OCI-LY3 (cell line): ENCODE results near the gene ERBB2.

Experiments used
- H2AFZ ChIP-seq: fragments of 200-600, 300-600 bp; shearing (Covaris generic); 2 replicates; pipeline ENCODE4 v1.6.0; 2014; ENCODE audit warnings: antibody characterized with exemption, low read depth, low read length
- H3K27ac ChIP-seq: fragments of 200-600, 300-600 bp; sonication (generic); 2 replicates; pipeline ENCODE4 v1.5.1; 2014; ENCODE audit warnings: mild to moderate bottlenecking, low read length, moderate library complexity, mixed read lengths
- H3K27me3 ChIP-seq: fragments of 200-600, 300-600 bp; sonication (generic); 2 replicates; pipeline ENCODE4 v1.6.1; 2014; ENCODE audit warnings: low read depth, low read length, mixed read lengths
- H3K36me3 ChIP-seq: fragments of 200-600, 300-600 bp; sonication (generic); replicated peaks from 2 replicates; pipeline ENCODE3; 2014; ENCODE audit warnings: low read depth, low read length, mixed read lengths
- H3K4me1 ChIP-seq: fragments of 300-600, 200-600 bp; sonication (generic); 2 replicates; pipeline ENCODE4 v1.6.1; 2014; ENCODE audit warnings: low read length, mixed read lengths
- H3K4me2 ChIP-seq: fragments of 200-600, 300-600 bp; sonication (generic); 2 replicates; pipeline ENCODE4 v1.6.1; 2014; ENCODE audit warnings: low read length, mixed read lengths
- H3K4me3 ChIP-seq: fragments of 300-600, 200-600 bp; sonication (generic); 2 replicates; pipeline ENCODE4 v1.5.1; 2014; ENCODE audit warnings: antibody characterized with exemption, mild to moderate bottlenecking, low read length, moderate library complexity
- H3K79me2 ChIP-seq: fragments of 300-600, 200-600 bp; shearing (Covaris generic); 2 replicates; pipeline ENCODE4 v1.6.1; 2014; ENCODE audit warnings: mild to moderate bottlenecking, low read length, mixed read lengths
- H3K9ac ChIP-seq: fragments of 300-600, 200-600 bp; shearing (Covaris generic); 2 replicates; pipeline ENCODE4 v1.6.0; 2014; ENCODE audit warnings: mild to moderate bottlenecking, low read length, moderate library complexity
- H3K9me3 ChIP-seq: fragments of 200-600, 300-600 bp; shearing (Covaris generic); 2 replicates; pipeline ENCODE4 v1.6.1; 2014; ENCODE audit warnings: low read length, mixed read lengths; ENCODE audit not compliant: insufficient read depth
- H4K20me1 ChIP-seq: fragments of 200-600, 300-600 bp; sonication (generic); 2 replicates; pipeline ENCODE4 v1.6.1; 2016; ENCODE audit warnings: low read length, mixed read lengths; ENCODE audit not compliant: insufficient read depth
- EZH2phosphoT487 ChIP-seq: fragments of 200-600 bp; shearing (Covaris generic); IDR thresholded peaks from 2 replicates; pipeline ENCODE4 v1.6.1; 2018; ENCODE audit warnings: antibody characterized with exemption, mixed run types, low read depth
- TF ChIP-seq, protein P1 (sequence below): fragments of 200-600, 300-600 bp; sonication (generic); IDR thresholded peaks from 2 replicates; pipeline ENCODE4 v1.5.1; 2014; ENCODE audit warnings: antibody characterized with exemption, low read length, low read depth

ERBB2 gene

DNA sequence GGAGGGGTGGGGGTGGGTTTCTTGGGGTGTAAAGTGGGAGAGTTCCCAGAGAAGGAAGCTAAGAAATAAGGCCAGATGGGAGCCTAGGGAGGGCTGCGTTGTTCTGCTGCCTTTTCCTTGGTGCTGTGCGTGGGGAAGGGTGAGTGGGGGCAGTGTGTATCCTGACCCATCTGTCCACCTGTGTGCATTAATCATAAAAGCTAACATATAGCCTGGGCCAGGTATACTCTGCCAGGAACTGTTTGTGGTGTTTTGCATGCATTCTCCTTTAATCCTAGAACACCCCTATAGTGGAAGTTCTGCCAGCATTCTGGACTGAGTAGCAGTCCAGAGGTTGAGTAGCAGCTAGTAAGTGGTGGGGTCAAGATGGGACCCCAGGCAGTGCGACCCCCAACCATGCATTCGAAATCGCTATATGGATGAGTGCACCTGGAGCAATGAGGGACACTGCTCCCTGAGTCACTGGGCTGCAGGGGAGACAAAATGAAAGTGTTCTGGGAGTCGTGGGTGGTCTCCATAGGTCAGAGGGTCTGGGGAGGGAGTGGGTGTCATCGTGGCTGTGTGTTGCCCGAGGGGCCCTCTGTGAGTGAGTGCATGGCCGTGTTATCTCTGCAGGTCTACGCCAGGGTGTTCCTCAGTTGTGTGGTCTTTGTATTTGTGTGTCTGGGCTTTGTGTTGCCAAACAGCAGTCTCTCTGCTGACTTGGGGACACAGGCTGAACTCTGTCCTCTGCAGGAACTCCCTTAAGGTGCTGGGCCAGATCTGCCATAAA is 1.3 kb downstream of the ERBB2 start:
- no peak overlapping the region for H3K4me3 ChIP-seq
- H3K9ac ChIP-seq: no peak overlapping the region
- no peaks in the 10 kb centered on the region for H4K20me1 ChIP-seq
- no peak overlapping the region for H3K4me2 ChIP-seq
- no peaks in the 10 kb centered on the region for H3K27me3 ChIP-seq
- no peaks in the 10 kb centered on the region for H3K79me2 ChIP-seq
- H2AFZ ChIP-seq: no peak overlapping the region
- H3K4me1 ChIP-seq: peaks cover 9% of the 10 kb centered on the region
- no peaks in the 10 kb centered on the region for H3K36me3 ChIP-seq
- TF ChIP-seq, protein P1, sequence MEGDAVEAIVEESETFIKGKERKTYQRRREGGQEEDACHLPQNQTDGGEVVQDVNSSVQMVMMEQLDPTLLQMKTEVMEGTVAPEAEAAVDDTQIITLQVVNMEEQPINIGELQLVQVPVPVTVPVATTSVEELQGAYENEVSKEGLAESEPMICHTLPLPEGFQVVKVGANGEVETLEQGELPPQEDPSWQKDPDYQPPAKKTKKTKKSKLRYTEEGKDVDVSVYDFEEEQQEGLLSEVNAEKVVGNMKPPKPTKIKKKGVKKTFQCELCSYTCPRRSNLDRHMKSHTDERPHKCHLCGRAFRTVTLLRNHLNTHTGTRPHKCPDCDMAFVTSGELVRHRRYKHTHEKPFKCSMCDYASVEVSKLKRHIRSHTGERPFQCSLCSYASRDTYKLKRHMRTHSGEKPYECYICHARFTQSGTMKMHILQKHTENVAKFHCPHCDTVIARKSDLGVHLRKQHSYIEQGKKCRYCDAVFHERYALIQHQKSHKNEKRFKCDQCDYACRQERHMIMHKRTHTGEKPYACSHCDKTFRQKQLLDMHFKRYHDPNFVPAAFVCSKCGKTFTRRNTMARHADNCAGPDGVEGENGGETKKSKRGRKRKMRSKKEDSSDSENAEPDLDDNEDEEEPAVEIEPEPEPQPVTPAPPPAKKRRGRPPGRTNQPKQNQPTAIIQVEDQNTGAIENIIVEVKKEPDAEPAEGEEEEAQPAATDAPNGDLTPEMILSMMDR: no peak
- TF ChIP-seq EZH2phosphoT487: no peak
- no peaks in the 10 kb centered on the region for H3K9me3 ChIP-seq
- H3K27ac ChIP-seq: no peak overlapping the region

DNA sequence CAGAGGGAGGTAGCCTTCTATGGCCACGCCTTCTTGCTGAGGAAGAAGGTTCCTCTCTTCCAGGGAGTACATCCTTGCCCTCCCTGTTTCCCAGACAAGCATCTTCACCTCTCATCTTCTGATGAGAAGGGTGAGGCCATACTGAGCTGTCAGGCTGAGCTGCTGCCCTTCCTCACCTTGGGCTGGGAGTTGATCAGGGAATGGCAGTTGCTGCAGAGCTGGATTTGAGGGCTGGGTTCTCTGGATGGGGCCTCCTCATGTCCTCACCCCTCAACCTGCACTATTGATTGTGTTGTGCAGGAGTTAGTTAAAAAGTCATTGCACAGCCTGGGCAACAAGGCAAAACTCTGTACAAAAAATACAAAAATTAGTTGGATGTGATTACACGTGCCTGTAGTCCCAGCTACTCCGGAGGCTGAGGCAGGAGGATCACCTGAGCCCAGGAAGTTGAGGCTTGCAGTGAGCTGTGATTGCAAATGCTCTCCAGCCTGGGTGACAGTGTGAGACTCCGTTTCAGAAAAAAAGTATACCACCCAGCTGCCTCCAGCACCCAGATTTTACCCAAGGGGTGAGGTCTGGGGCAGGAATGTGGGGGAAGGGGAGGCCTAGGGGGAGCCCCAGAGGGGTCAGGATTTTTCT is 2.0 kb downstream of the ERBB2 start:
- no peaks in the 10 kb centered on the region for H3K9me3 ChIP-seq
- H3K79me2 ChIP-seq: no peaks in the 10 kb centered on the region
- no peaks in the 10 kb centered on the region for H4K20me1 ChIP-seq
- no peak overlapping the region for H3K9ac ChIP-seq
- H2AFZ ChIP-seq: no peak overlapping the region
- H3K36me3 ChIP-seq: no peaks in the 10 kb centered on the region
- no peak overlapping the region for H3K27ac ChIP-seq
- no peaks in the 10 kb centered on the region for H3K27me3 ChIP-seq
- no peak overlapping the region for H3K4me2 ChIP-seq
- TF ChIP-seq, protein P1: no peak
- no peak for TF ChIP-seq EZH2phosphoT487
- no peak overlapping the region for H3K4me3 ChIP-seq
- H3K4me1 ChIP-seq: peaks cover 9% of the 10 kb centered on the region

DNA sequence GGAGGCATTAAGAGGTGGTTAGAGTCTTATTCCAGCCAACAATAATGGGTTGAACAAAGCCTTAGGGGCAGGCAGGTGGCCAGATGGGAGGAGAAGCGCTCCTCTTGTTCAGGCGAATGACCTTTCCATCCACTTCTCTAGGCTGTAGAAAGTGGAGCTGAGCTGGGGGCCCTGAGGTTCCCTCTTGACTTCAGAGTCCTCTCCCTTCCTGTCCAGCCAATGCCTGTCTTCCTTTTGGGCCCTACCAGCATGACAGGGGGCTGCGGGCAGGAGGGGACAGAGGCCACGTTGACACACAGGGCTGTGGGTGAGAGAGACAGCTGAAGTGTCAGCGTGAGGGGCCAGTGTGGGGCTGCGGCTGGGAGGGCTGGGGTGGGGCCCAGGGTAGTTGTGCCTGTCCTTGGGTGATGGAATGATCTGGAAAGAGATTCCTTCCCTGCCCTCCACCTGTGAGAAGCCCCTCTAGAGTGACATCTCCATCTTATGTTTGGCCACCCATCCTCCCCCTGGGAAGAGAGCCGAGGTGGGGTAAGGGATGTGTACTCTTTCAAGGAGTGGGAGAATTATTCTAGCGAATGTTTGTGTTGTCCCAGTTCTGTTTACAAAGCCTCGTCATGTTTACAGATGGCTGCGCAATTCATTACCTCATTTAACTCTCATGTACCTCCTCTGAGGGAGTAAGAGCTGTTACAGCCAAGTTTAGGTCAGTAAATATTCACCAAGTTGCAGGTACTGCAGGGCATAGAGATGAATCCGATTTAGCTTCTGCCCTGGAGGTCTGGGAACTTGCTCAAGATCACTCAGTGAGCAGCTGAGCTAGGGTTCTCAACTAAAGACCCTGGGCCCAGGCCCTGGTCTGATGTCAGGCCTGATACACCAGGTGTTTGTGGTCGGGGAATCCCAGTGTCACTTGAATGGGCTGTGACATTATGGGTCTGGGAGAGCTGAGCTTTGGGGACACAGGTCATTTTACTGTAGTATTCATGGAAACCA is 3.3 kb downstream of the ERBB2 start:
- Histone ChIP-seq H2AFZ (no peak overlapping the region), H3K27ac (no peak overlapping the region), H3K27me3 (no peaks in the 10 kb centered on the region), H3K9me3 (no peaks in the 10 kb centered on the region), H3K36me3 (no peaks in the 10 kb centered on the region), H3K4me2 (no peak overlapping the region), H3K79me2 (no peaks in the 10 kb centered on the region), H4K20me1 (no peaks in the 10 kb centered on the region), H3K4me3 (no peak overlapping the region), H3K9ac (no peak overlapping the region), H3K4me1 (peaks cover 9% of the 10 kb centered on the region)
- TF ChIP-seq EZH2phosphoT487: no peak
- TF ChIP-seq, protein P1: no peak

DNA sequence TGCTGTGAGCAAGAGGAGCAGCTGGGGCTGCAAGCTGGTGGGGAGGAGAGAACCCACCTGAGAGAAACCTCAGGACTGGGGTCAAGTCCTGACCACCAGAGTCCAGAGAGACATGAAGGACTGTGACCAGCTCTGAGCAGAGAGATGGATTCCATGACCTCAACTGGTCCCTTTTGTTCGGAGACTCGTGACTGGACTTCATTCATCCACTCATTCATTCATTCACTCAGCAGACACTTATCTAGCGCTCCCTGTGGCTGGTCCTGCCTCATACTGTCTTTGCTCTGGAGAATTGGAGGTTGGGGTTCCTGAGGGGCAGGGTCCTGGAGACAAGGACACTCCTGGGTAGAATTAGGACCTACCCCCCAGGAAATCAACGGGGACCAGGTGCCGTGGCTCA is 4.0 kb downstream of the ERBB2 start:
- Histone ChIP-seq H3K4me3 (no peak overlapping the region), H3K27ac (no peak overlapping the region), H3K9me3 (no peaks in the 10 kb centered on the region), H3K4me1 (peaks cover 9% of the 10 kb centered on the region), H3K9ac (no peak overlapping the region), H3K36me3 (no peaks in the 10 kb centered on the region), H2AFZ (no peak overlapping the region), H4K20me1 (no peaks in the 10 kb centered on the region), H3K79me2 (no peaks in the 10 kb centered on the region), H3K4me2 (no peak overlapping the region), H3K27me3 (no peaks in the 10 kb centered on the region)
- TF ChIP-seq EZH2phosphoT487: no peak
- TF ChIP-seq, protein P1: no peak
